GM12892 (cell line): ENCODE data around the gene DKKL1.

ENCODE experiments used
- POLR2A ChIP-seq: IDR thresholded peaks from 2 replicates; pipeline ENCODE4 v1.6.1; 2011; ENCODE audit warnings: low read depth, low read length, control low read depth
- POLR2AphosphoS5 ChIP-seq: IDR thresholded peaks from 2 replicates; pipeline ENCODE4 v1.6.1; 2011; ENCODE audit warnings: low read depth, low read length, control low read depth
- TAF1 ChIP-seq: IDR thresholded peaks from 2 replicates; pipeline ENCODE4 v1.6.1; 2011; ENCODE audit warnings: low read depth, mild to moderate bottlenecking, control low read depth, low read length, borderline replicate concordance

GRCh38 chr19:49335071-49335783, 28.4 kb upstream of the DKKL1 start, which contains the start of gene CD37:
- TF ChIP-seq POLR2A = peak; percentile 77
- TF ChIP-seq TAF1 = no peak; the same call in 1 of the 2 replicates
- peak; percentile 67; the same call in 1 of the 2 replicates for TF ChIP-seq POLR2AphosphoS5
